SU-DHL-6 (cell line): ENCODE data around the gene NOX3.

Experiments used
- H2AFZ ChIP-seq: fragments of 200-600 bp; sonication (generic); 2 replicates; pipeline ENCODE4 v1.6.1; 2014; ENCODE audit warnings: low read depth, mild to moderate bottlenecking, moderate library complexity, mixed read lengths, antibody characterized with exemption, low read length; ENCODE audit not compliant: severe bottlenecking
- H3F3A ChIP-seq: fragments of 200-600 bp; shearing (Covaris generic); 2 replicates; pipeline ENCODE4 v1.6.0; 2016; ENCODE audit warnings: antibody characterized with exemption, mild to moderate bottlenecking; ENCODE audit not compliant: insufficient read depth
- H3K27ac ChIP-seq: fragments of 200-600 bp; sonication (generic); 2 replicates; pipeline ENCODE4 v1.5.1; 2016; ENCODE audit warnings: low read depth, mild to moderate bottlenecking, low read length, moderate library complexity, mixed read lengths
- H3K27me3 ChIP-seq: fragments of 200-600 bp; sonication (generic), shearing (Covaris generic); 2 replicates; pipeline ENCODE4 v1.6.0; 2014; ENCODE audit warnings: mild to moderate bottlenecking, low read length
- H3K36me3 ChIP-seq: fragments of 200-600 bp; sonication (generic); 2 replicates; pipeline ENCODE4 v1.6.1; 2014; ENCODE audit warnings: mild to moderate bottlenecking, low read length, mixed read lengths
- H3K4me2 ChIP-seq: fragments of 300-600, 200-600 bp; shearing (Covaris generic), sonication (generic); 2 replicates; pipeline ENCODE4 v1.6.0; 2014; ENCODE audit warnings: low read length, low read depth, mild to moderate bottlenecking; ENCODE audit not compliant: poor library complexity, severe bottlenecking
- H3K4me3 ChIP-seq: fragments of 200-600 bp; sonication (generic); 2 replicates; pipeline ENCODE4 v1.5.1; 2014; ENCODE audit warnings: antibody characterized with exemption, low read length, mild to moderate bottlenecking, mixed read lengths; ENCODE audit not compliant: insufficient read depth, poor library complexity, severe bottlenecking
- H3K79me2 ChIP-seq: fragments of 200-600 bp; sonication (generic); 2 replicates; pipeline ENCODE4 v1.6.1; 2014; ENCODE audit warnings: mild to moderate bottlenecking, low read length, moderate library complexity; ENCODE audit not compliant: insufficient read depth
- H3K9ac ChIP-seq: fragments of 200-600 bp; sonication (generic); 2 replicates; pipeline ENCODE4 v1.7.0; 2014; ENCODE audit warnings: mild to moderate bottlenecking, low read length
- H3K9me2 ChIP-seq: fragments of 200-600 bp; sonication (generic); replicated peaks from 2 replicates; pipeline ENCODE4 v1.6.1; 2014; ENCODE audit warnings: low read length; ENCODE audit not compliant: insufficient read depth
- H3K9me3 ChIP-seq: fragments of 200-600 bp; sonication (generic); 2 replicates; pipeline ENCODE4 v1.6.1; 2014; ENCODE audit warnings: low read length, mixed read lengths; ENCODE audit not compliant: insufficient read depth
- H4K20me1 ChIP-seq: fragments of 200-600 bp; sonication (generic); 2 replicates; pipeline ENCODE4 v1.6.1; 2014; ENCODE audit warnings: low read depth, mild to moderate bottlenecking, antibody characterized with exemption, low read length, moderate library complexity, mixed read lengths
- EZH2phosphoT487 ChIP-seq: fragments of 200-600 bp; sonication (generic), shearing (Covaris generic); conservative IDR thresholded peaks from 2 replicates; pipeline ENCODE4 v1.6.1; 2018; ENCODE audit warnings: mild to moderate bottlenecking, antibody characterized with exemption, low read length, moderate library complexity, mixed read lengths
- TF ChIP-seq, protein P1 (sequence below): fragments of 200-600 bp; sonication (generic); IDR thresholded peaks from one replicate; pipeline ENCODE4 v1.5.1; 2017; ENCODE audit warnings: antibody characterized with exemption, mild to moderate bottlenecking, low read length, moderate library complexity; ENCODE audit not compliant: insufficient read depth, poor library complexity, severe bottlenecking

Gene NOX3

DNA sequence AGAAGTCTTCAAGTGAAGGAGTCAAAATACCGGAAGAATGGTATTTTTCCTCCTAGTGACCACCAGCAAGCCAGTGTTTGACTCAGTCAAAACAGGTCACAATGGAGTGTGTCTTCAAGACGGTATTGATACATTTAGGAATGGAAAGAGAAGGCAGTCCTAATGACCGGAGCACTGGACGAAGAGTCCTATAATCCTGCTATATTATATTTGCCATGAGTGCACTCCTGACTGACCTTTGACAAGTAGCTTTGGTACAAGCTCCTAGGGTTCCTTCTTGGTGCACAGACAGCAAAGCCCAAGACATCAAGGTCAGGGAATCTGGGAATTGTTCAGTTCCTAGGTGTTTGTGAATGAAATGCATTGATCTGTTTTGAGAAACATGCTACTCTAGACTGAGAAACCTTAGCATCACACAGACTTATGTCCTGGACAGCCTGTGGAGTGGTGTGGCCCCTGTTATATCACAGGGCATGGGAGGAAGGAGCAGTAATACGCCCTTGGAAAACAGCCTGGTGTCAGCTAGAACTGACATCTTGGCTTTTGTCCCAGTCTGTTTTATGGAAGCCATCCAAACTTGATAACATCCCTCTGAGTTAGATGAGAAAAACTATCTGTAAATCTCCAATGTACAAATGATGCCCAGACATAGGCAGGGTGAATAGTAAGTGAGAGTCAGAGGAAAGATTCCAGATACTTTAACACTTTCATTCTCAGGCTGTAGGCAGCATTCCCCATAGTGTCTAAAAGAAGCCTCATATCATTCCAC is 18.5 kb downstream of the NOX3 start:
- no peaks in the 10 kb centered on the region for H3K79me2 ChIP-seq
- TF ChIP-seq EZH2phosphoT487 = no peak
- TF ChIP-seq, protein P1, sequence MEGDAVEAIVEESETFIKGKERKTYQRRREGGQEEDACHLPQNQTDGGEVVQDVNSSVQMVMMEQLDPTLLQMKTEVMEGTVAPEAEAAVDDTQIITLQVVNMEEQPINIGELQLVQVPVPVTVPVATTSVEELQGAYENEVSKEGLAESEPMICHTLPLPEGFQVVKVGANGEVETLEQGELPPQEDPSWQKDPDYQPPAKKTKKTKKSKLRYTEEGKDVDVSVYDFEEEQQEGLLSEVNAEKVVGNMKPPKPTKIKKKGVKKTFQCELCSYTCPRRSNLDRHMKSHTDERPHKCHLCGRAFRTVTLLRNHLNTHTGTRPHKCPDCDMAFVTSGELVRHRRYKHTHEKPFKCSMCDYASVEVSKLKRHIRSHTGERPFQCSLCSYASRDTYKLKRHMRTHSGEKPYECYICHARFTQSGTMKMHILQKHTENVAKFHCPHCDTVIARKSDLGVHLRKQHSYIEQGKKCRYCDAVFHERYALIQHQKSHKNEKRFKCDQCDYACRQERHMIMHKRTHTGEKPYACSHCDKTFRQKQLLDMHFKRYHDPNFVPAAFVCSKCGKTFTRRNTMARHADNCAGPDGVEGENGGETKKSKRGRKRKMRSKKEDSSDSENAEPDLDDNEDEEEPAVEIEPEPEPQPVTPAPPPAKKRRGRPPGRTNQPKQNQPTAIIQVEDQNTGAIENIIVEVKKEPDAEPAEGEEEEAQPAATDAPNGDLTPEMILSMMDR = no peak
- no peaks in the 10 kb centered on the region for H4K20me1 ChIP-seq

DNA sequence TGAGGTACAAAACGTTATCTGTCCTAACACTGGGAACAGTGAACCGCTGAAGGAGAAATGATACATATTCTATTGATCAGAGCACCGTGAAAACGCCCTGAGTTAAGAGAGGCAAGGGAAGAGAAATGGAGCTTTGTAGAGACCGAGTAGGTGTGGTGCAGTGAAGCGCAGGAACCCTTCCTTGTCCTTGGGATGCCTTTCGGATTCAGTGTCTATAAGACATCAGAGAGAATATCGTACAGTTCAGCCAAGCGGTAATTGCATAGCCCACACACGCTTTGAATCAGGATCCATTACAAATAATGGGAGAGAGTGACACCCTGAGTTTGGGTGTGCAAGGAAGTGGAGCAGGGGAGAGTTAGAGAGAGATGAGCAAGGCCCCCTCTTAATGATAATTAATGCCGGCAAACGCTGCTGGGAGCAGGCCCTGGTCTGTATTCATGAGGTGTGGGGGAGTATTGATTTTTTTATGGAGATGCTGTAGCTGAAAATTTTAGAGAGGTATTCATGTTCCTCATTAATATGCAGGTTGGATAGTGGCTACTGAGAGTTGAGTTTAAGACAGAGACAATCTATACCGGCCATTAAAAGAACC is 20.7 kb downstream of the NOX3 start:
- Histone ChIP-seq H3K4me3 (no peak overlapping the region), H3K27me3 (no peaks in the 10 kb centered on the region), H3K36me3 (no peaks in the 10 kb centered on the region), H3K9ac (no peak overlapping the region), H2AFZ (no peak overlapping the region), H3K27ac (no peak overlapping the region), H3K9me3 (no peaks in the 10 kb centered on the region), H3K4me2 (no peak overlapping the region), H3F3A (no peaks in the 10 kb centered on the region), H4K20me1 (no peaks in the 10 kb centered on the region), H3K9me2 (no peaks in the 10 kb centered on the region), H3K79me2 (no peaks in the 10 kb centered on the region)
- TF ChIP-seq EZH2phosphoT487 = no peak
- TF ChIP-seq, protein P1 = no peak

More for the DNA sequence above, 18.5 kb downstream of the NOX3 start:
- Histone ChIP-seq H3K36me3 (no peaks in the 10 kb centered on the region), H3K27me3 (no peaks in the 10 kb centered on the region), H3K4me3 (no peak overlapping the region), H3K9me2 (no peaks in the 10 kb centered on the region), H3F3A (no peaks in the 10 kb centered on the region), H3K9me3 (no peaks in the 10 kb centered on the region), H3K4me2 (no peak overlapping the region), H3K9ac (no peak overlapping the region), H3K27ac (no peak overlapping the region), H2AFZ (no peak overlapping the region)

DNA sequence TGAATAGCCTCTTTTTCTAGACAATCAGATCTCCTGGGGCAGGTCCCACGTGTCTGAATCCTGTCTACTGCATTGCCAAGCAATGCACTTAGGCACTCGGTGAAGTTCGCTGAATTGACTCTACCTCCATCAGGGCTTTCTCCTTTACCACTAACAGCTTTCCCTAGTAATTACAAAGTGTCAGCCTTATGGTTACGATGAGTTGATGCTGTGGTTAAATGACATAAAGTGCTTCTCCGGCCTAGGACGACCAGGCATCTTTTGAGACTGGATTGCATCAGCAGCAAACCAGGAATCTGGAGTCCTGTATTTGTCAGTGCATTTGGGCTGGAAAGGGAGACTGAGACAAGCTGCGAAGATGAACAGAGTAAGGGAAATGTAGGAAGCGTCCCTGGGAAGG is 21.5 kb downstream of the NOX3 start:
- Histone ChIP-seq H3K27me3 (no peaks in the 10 kb centered on the region), H3K79me2 (no peaks in the 10 kb centered on the region), H3K4me2 (no peak overlapping the region), H3K9me3 (no peaks in the 10 kb centered on the region), H4K20me1 (no peaks in the 10 kb centered on the region), H3K4me3 (no peak overlapping the region), H3K9ac (no peak overlapping the region), H2AFZ (no peak overlapping the region), H3K27ac (no peak overlapping the region), H3F3A (no peaks in the 10 kb centered on the region), H3K36me3 (no peaks in the 10 kb centered on the region), H3K9me2 (no peaks in the 10 kb centered on the region)
- no peak for TF ChIP-seq EZH2phosphoT487
- TF ChIP-seq, protein P1 = no peak
